Body of pancreas (tissue), 4 donors: ENCODE data around the gene PCSK9.

Experiments
- CTCF ChIP-seq, 7 experiments: fragments of 450-650 bp in 4 of 7; fragments of 200-600 bp in 3 of 7; sonication (generic) in 3 of 7; IDR thresholded peaks; one replicate each; pipeline ENCODE4 v1.5.1; 2016 to 2019; ENCODE audit warnings: antibody characterized with exemption in 7 of 7
- POLR2A ChIP-seq, 3 donors: fragments of 450-650 bp; IDR thresholded peaks; one replicate each; pipeline ENCODE4 v1.6.1; 2016; ENCODE audit warnings: antibody characterized with exemption in 3 of 3, mild to moderate bottlenecking in 2 of 3

- TF ChIP-seq CTCF (IDR thresholded peaks at IDR 0.05) (no peak), POLR2A (IDR thresholded peaks at IDR 0.05) (no peak)
Measured at GRCh38 chr1:55012661-55013060, 26.7 kb upstream of the PCSK9 start.
